Astrocyte of the spinal cord (primary cell): ENCODE measurements around the gene USP31.

Experiments used
- DNase-seq: peaks from one replicate; pipeline ENCODE4 v3.0.0; 2011; ENCODE audit warnings: low read depth, low spot score
- H3K4me3 ChIP-seq: 2 replicates; pipeline ENCODE4 v1.5.1; 2011; ENCODE audit warnings: low read depth, mild to moderate bottlenecking, low read length, moderate library complexity
- CTCF ChIP-seq: IDR thresholded peaks from 2 replicates; pipeline ENCODE4 v1.5.1; 2012; ENCODE audit warnings: low read depth, mild to moderate bottlenecking, low read length, inconsistent platforms
- in situ Hi-C: cut with HindIII; loops from 2 replicates; pipeline ENCODE4 v1.10.0; 2017; ENCODE audit warnings: low sequenced_read_pairs

The USP31 gene

GRCh38 chr16:23055481-23055880, 93.8 kb downstream of the USP31 start:
- in situ Hi-C loops, result no loop called here
- DNase-seq, result no peak
- H3K4me3 ChIP-seq, result no peak overlapping the region
- no peak for TF ChIP-seq CTCF

- TF ChIP-seq CTCF, result no peak
- H3K4me3 ChIP-seq, result no peak overlapping the region
- no peak for DNase-seq
- in situ Hi-C loops, result no loop called here
Measured at GRCh38 chr16:23052908-23053580, 96.2 kb downstream of the USP31 start.

GRCh38 chr16:23052221-23052620, 97.0 kb downstream of the USP31 start:
- TF ChIP-seq CTCF, result no peak
- no peak overlapping the region for H3K4me3 ChIP-seq
- in situ Hi-C loops, result no loop called here
- DNase-seq, result no peak

- no peak overlapping the region for H3K4me3 ChIP-seq
- in situ Hi-C loops, result no loop called here
- no peak for TF ChIP-seq CTCF
- no peak for DNase-seq
Measured at GRCh38 chr16:23051587-23051986, 97.7 kb downstream of the USP31 start.

- TF ChIP-seq CTCF, result no peak
- in situ Hi-C loops, result no loop called here
- no peak overlapping the region for H3K4me3 ChIP-seq
- no peak for DNase-seq
Measured at GRCh38 chr16:23048164-23048563, 101.1 kb downstream of the USP31 start.

GRCh38 chr16:23045025-23045424, 104.2 kb downstream of the USP31 start:
- no peak for TF ChIP-seq CTCF
- no peak overlapping the region for H3K4me3 ChIP-seq
- in situ Hi-C loops, result no loop called here
- DNase-seq, result no peak

- no peak for DNase-seq
- in situ Hi-C loops, result no loop called here
- TF ChIP-seq CTCF, result no peak
- no peak overlapping the region for H3K4me3 ChIP-seq
Measured at GRCh38 chr16:23040246-23040645, 109.0 kb downstream of the USP31 start.
